HG03196 (cell line): Measurements from ENCODE around the gene PRAMEF26.
"Not testable (repeated sequence)": the region's sequence is repeated elsewhere in the genome, so short reads cannot be mapped to it uniquely, and the experiment has no call there.

Source experiments
- ATAC-seq: cut with Tn5 transposase; IDR thresholded peaks from one replicate; pipeline ENCODE4 v1.9.1; 2021; ENCODE audit not compliant: unreplicated experiment

PRAMEF26 gene

GRCh38 chr1:13155909-13156308, at the start of gene PRAMEF26:
Gene PRAMEF26, minus strand, starts transcription at chr1:13156009. Its CDS starts 2,914 bp downstream, at chr1:13153095.
- not testable (repeated sequence) for ATAC-seq

DNA sequence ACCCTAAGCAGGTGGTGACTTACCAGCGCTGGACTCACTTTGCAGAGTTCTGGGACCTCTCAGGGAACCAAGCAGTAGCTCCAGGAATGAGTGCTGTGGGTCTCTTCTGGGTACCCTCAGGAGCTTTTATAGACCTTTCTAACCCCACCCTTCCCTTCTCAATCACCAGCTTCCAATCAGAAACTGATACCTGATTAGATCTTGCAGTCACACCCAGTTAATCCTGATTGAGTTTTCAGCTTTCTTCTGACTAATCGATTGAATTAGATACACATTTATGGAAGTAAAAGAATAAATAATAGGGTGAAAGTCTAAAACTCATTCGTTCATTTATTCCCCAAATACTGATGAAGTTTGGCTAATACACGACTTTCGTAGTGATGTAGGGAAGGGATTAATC, 45.5 kb upstream of the PRAMEF26 start, which contains the start of gene PRAMEF13:
Gene PRAMEF13 (minus strand): TSS at position 101 of the 400 bp plus-strand sequence. CDS start 1,820 bp downstream, outside the sequence.
- not testable (repeated sequence) for ATAC-seq

- not testable (repeated sequence) for ATAC-seq
Observed at GRCh38 chr1:13171548-13171947, 15.7 kb upstream of the PRAMEF26 start, which contains the start of gene PRAMEF9. Gene PRAMEF9, plus strand, starts transcription at chr1:13171848. Its CDS starts 3,433 bp downstream, at chr1:13175281.

GRCh38 chr1:13165531-13165930, 9.7 kb upstream of the PRAMEF26 start, which contains the start of gene HNRNPCL4:
Gene HNRNPCL4, minus strand, starts transcription at chr1:13165631. Its CDS starts 164 bp downstream, at chr1:13165467.
- not testable (repeated sequence) for ATAC-seq

- ATAC-seq, result not testable (repeated sequence)
Observed at GRCh38 chr1:13116754-13117153, 39.1 kb downstream of the PRAMEF26 start, which contains the start of gene HNRNPCL2. Gene HNRNPCL2, minus strand, starts transcription at chr1:13116854. Its CDS starts 454 bp downstream, at chr1:13116400.
